GM18951 (cell line): ENCODE results near the gene CEACAM19.

Source experiments
- POLR2A ChIP-seq: IDR thresholded peaks from 4 replicates; pipeline ENCODE4 v1.6.1; 2011; ENCODE audit warnings: mild to moderate bottlenecking; ENCODE audit not compliant: insufficient read length, insufficient read depth; ENCODE audit errors: extremely low read depth
- in situ Hi-C: fragments of 300-500 bp; cut with MboI; formaldehyde crosslinking; loops from one replicate; pipeline ENCODE4 v1.12.0; 2022; ENCODE audit warnings: low sequenced_read_pairs, mixed read lengths, inconsistent platforms; ENCODE audit not compliant: unreplicated experiment

Gene CEACAM19

DNA sequence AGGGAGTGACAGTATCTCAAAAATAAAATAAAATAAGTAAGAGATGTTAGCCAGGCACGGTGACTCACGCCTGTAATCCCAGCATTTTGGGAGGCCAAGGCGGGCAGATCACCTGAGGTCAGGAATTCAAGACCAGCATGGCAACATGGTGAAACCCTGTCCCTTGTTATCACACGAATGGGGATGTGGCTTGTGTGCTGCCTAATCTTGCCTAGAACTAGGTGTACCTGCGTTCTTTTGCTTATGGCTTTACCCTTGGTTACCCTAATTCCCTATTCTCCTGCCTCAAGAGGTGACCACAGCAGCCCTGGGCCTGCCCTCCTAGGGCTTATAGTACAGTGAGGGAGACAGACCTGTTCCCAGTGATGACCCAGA is 33.9 kb upstream of the CEACAM19 start:
- TF ChIP-seq POLR2A: no peak
- in situ Hi-C loops: no loop called here

DNA sequence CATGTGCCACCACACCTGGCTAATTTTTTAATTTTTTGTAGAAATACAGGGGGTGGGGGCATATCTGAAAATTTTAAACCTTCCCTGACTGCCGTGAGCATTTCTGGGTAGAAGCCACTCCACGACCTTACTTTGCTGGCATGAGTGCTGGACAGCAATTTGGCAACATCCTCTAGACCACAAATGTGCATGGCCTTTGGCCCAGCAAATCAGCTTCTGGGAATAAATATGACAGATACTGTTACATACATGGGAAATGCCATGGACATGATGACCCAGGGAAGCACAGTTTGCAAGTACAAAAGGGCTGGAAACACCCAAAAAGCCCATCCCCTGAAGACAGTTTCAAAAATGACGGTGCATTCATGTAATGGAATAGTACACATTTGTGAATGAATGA is 30.8 kb upstream of the CEACAM19 start:
- TF ChIP-seq POLR2A: no peak
- in situ Hi-C loops: no loop called here

DNA sequence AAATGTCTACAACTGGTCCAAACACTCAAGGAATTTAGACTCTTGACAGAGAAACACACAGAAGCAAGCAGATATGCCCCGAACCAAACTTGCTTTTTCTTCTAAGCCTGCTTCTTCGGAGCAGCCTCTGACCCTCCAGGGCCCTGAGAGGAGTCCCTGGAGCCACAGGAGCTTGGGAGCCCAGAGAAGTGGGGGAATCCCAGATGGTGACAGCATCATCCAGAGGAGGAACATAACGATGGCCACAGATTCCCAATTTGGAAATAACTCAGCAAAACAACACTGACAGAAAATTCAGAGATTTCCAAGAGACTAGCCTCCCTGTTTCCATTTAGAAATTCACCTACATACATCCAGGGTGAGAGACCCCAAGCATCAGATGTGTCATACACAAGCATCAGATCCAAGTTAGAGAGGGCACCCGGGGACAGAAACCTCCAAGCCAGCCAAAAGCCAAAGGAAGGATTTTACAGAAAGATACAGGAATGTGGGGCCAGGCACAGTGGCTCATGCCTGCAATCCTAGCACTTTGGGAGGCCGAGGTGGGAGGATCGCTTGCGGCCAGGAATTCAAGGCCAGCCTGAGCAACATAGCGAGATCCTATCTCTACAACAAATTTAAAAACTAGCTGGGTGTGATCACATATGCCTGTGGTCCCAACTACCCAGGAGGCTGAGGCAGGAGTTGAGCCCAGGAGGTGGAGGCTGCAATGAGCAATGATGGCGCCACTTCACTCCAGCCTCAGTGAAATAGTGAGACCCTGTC is 29.6 kb upstream of the CEACAM19 start:
- TF ChIP-seq POLR2A: no peak
- in situ Hi-C loops: no loop called here

- in situ Hi-C loops: no loop called here
- TF ChIP-seq POLR2A: no peak
Measured at GRCh38 chr19:44642377-44642776, 28.9 kb upstream of the CEACAM19 start.

DNA sequence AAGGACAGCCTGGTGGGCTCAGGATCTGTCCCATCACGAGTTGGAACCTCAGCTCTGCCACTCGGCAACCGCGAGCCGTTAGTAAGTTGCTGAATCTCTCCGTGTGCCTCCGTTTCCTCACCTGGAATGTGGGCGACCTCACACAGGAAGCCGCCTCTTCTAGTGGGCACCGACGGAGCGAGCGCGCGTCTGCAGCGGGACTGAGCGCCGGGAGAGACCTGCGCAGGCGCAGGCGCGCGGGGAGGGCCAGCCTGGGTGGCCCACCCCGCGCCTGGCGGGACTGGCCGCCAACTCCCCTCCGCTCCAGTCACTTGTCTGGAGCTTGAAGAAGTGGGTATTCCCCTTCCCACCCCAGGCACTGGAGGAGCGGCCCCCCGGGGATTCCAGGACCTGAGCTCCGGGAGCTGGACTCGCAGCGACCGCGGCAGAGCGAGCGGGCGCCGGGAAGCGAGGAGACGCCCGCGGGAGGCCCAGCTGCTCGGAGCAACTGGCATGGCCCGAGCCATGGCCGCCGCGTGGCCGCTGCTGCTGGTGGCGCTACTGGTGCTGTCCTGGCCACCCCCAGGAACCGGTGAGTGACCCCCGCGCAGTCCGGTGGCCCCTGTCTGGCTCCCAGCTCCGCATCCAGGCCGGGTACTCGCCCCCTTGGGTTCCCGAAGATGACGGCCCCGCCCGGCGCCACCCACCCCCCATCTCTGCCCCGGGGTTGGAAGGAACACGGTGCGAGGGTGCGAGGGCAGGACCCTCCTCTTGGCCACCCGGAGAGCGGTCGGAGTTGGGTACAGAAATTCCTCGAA is 27.5 kb upstream of the CEACAM19 start, which contains the start of gene PVR:
Gene PVR, plus strand, starts transcription at position 306 of the 797 bp plus-strand sequence. Its CDS starts 187 bp downstream, at position 493.
- peak; percentile 30 for TF ChIP-seq POLR2A
- in situ Hi-C loops: no loop called here

- TF ChIP-seq POLR2A: no peak
- in situ Hi-C loops: no loop called here
Measured at GRCh38 chr19:44644402-44645016, 26.8 kb upstream of the CEACAM19 start.

DNA sequence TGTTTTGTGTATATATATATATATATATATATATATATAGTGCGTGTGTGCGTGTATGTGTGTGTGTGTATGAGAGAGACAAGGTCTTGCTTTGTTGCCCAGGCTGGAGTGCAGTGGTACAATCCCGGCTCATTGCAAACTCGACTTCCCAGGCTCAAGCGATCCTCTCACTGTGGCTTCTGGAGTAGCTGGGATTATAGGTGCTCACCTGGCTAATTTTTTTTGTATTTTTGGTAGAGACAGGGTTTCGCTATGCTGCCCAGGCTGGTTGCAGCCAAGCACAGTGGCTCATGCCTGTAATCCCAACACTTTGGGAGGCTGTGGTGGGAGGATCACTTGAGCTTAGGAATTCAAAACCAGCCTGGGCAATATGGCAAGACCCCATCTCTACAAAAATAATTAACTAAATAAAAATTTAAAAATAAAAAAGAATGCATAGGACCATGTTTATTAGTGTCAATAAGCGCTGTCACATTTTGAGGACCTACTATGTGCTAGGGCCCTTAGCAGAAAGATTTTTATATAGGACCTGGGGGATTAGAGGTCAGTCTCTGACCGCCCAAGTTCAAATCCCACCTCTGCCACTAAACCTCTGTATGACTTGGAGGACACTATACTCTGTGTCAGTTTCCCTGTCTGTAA is 25.8 kb upstream of the CEACAM19 start:
- no peak for TF ChIP-seq POLR2A
- in situ Hi-C loops: no loop called here

DNA sequence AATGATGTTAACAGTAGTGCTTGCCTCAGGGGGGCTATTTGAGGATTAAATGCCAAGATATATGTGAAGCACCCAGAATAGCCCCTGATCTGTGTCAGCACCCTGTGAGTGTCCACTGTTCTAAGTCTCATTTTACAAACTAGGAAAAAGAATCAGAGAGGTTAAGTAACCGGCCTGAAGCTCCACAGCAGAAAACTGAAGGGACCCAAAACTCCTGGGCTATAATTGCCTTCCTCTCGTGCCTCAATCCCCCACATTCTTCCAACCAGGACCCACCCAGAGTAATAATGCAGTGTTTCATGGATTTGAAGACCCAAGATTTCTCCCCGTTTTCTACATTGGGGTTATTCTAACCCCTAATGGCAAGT is 25.2 kb upstream of the CEACAM19 start:
- in situ Hi-C loops: no loop called here
- TF ChIP-seq POLR2A: no peak

DNA sequence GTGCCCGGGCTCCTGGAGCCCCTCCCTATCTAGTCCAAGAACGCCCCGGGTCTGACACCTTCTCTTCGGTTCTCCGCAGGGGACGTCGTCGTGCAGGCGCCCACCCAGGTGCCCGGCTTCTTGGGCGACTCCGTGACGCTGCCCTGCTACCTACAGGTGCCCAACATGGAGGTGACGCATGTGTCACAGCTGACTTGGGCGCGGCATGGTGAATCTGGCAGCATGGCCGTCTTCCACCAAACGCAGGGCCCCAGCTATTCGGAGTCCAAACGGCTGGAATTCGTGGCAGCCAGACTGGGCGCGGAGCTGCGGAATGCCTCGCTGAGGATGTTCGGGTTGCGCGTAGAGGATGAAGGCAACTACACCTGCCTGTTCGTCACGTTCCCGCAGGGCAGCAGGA is 24.1 kb upstream of the CEACAM19 start:
- TF ChIP-seq POLR2A: no peak
- in situ Hi-C loops: no loop called here

DNA sequence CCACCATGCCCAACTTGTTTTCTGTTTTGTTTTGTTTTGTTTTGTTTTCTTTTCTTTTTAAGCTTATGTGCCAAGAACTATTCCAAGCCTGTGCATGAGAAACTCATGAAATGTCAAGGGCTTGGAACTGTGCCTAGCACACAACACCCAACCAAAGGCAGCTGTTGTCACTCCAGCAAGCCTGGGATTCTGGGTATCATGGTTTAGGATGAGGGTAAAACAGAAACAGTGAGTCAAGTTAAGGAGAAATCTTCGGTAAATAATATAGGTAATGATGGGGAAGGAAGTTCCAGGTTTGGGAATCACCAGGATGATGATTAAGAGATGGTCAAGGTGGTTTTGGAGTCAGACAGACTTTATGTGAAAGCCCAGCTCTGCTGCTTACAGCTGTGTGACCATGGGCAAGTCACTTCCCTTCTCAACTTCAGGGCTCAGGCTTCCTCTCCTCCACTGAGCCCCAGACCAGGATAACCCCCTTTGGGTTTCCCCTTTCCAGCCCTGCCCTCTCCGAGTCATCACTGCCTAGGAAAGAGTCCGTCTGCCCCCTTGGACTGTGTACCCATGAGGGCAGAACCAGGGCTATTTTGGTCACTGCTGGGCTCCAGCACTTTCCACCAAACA is 22.5 kb upstream of the CEACAM19 start:
- no peak for TF ChIP-seq POLR2A
- in situ Hi-C loops: no loop called here

- TF ChIP-seq POLR2A: no peak
Measured at GRCh38 chr19:44649578-44650145, 21.6 kb upstream of the CEACAM19 start.

DNA sequence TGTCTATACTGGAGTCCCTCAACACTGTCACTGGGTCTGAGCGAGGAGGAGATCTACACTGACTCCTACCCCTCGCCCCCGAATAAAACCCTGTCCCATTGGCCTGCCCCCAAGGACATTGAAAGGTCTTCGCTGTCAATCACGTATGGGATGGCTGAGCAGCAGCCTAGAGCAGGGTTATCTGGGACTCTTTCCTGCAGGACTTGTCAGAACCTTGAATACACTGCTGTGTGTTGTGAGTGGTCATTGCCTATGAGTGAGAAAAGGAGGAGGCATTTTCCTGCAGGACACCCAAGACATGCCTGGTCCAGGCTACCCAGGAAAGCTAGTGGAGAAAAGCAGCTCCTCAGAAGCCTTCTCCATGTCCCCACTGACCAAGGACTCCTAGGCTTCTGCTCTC is 17.9 kb upstream of the CEACAM19 start:
- TF ChIP-seq POLR2A: no peak
- in situ Hi-C loops: no loop called here

More at GRCh38 chr19:44649578-44650145, 21.6 kb upstream of the CEACAM19 start:
- in situ Hi-C loops: no loop called here

DNA sequence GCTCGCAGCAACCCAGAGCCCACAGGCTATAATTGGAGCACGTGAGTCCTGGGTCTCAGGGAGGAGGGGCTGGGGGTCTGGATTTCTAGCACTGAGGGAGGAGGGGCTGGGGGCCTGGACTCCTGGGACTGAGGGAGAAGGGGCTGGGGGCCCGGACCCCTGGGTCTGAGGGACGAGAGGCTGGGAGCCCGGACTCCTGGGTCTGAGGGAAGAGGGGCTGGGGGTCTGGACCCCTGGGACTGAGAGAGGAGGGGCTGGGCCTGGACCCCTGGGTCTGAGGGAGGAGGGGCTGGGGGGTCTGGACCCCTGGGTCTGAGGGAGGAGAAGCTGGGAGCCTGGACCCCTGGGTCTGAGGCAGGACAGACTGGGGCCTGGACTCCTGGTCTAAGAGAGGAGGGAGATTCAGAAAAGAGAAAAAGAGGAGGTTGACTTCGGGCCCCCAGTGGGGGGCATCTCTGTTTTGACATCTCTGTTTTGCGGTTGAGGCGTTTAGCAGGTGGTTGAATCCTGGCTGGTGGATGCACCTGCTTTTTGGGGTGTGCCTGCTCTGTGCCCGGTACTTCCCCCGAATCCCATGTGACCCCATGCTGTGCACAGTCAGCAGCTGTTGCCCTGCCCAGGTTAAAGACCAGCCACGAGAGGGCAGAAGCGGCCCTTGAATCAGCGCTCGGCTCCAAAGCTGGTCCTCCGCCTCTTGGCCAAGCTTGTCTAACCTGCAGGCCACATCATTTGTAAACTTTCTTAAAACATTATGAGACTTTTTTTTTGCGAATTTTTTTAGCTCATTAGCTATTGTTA is 17.1 kb upstream of the CEACAM19 start:
- in situ Hi-C loops: no loop called here
- no peak for TF ChIP-seq POLR2A
